ENCODE measurements around the gene BABAM2. TPM values are rescaled to one million over a fixed set of nuclear protein-coding genes. Genes with fewer than 3 reads are reported as not detected.

Gene BABAM2
- total RNA-seq, 1 donor from 2014 or later = 37.1 TPM

DNA sequence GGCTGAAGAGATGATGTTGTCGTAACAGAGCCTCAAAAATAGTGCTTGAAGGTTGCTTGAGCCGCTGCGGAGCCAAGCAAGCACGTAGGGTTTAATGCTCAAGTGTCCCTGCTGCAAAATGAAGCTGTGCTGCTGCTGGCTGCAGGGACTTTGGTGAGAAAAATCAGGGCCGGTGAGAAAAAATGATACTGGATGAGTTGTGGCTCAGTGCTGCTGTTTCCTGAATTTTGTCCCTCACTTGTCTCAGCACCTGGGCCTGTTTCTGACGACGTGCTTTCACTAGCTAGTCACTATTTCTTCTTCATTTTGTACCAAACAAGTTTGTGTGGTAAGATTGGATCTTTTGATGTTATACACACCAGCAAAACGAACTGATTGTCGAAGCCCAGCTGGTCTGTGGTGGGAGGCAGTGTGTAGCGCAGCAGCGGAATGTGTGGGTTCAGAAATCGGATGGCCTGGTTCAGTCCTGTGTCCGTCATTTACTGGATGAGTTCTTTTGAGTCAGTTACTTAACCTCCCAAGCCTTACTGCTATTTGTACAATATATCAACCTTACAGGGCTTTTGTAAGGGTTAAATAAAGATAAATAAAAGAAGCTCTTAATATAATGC, 329.3 kb downstream of the BABAM2 start:
- Mint-ChIP-seq H3K27ac (no peak overlapping the region), H3K4me1 (ENCODE audit: low read depth) (no peaks in the 10 kb centered on the region)

DNA sequence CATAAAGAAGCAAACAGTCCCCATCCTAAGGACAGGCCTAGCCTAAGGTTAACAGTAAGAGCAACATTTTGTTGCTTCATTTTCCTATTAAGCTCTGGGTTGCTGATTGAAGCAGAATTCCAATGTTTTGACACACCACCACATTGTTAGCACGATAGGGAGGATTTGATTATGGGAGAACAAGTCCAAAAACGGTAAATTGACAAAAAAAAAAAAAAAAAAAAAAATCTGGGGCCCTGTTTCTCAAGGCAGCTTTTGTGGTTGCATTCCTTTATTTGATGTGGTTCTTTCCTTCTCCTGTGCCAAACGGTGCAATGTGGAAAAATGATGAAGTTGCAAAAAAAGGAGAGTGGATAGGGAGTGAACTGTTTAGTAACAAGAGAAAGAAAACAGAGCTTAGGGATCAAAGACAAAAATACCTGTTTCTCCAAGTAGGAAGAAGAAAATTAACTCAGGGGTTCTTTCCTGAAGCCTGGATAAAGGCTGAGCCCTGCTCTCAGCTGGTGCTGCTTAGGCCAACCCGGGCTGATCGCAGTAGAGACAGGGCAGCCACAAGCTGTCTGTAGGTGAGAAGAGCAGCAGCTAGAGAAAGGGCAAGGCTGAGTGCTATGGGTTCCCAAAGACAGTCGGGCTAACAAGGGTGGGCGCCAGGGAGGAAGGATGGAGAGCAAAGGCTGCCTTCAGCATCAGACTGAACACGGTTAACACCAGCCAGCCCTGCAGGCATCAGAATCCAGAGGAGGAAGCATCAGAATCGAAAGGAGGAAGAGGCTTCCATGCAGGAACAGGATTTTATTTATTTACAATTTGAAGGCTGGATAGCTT, 334.3 kb downstream of the BABAM2 start:
- Mint-ChIP-seq H3K4me1 (ENCODE audit: low read depth) (peaks cover 4% of the 10 kb centered on the region), H3K36me3 (ENCODE audit: insufficient read depth) (no peaks in the 10 kb centered on the region), H3K27me3 (no peaks in the 10 kb centered on the region), H3K4me3 (ENCODE audit: low read depth) (no peak overlapping the region), H3K9me3 (ENCODE audit: low read depth) (no peaks in the 10 kb centered on the region), H3K27ac (no peak overlapping the region)
- no peak for DNase-seq (ENCODE audit: low spot score, unreplicated experiment)
- TF ChIP-seq, protein P1, sequence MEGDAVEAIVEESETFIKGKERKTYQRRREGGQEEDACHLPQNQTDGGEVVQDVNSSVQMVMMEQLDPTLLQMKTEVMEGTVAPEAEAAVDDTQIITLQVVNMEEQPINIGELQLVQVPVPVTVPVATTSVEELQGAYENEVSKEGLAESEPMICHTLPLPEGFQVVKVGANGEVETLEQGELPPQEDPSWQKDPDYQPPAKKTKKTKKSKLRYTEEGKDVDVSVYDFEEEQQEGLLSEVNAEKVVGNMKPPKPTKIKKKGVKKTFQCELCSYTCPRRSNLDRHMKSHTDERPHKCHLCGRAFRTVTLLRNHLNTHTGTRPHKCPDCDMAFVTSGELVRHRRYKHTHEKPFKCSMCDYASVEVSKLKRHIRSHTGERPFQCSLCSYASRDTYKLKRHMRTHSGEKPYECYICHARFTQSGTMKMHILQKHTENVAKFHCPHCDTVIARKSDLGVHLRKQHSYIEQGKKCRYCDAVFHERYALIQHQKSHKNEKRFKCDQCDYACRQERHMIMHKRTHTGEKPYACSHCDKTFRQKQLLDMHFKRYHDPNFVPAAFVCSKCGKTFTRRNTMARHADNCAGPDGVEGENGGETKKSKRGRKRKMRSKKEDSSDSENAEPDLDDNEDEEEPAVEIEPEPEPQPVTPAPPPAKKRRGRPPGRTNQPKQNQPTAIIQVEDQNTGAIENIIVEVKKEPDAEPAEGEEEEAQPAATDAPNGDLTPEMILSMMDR (IDR thresholded peaks at IDR 0.05; ENCODE audit: unreplicated experiment) = no peak

More for the DNA sequence above, 329.3 kb downstream of the BABAM2 start:
- no peak overlapping the region for H3K4me3 Mint-ChIP-seq (ENCODE audit: low read depth)
- H3K36me3 Mint-ChIP-seq (ENCODE audit: insufficient read depth) = no peaks in the 10 kb centered on the region
- no peaks in the 10 kb centered on the region for H3K9me3 Mint-ChIP-seq (ENCODE audit: low read depth)
- DNase-seq (ENCODE audit: low spot score, unreplicated experiment) = no peak
- no peaks in the 10 kb centered on the region for H3K27me3 Mint-ChIP-seq
- TF ChIP-seq, protein P1 (IDR thresholded peaks at IDR 0.05; ENCODE audit: unreplicated experiment) = no peak

DNA sequence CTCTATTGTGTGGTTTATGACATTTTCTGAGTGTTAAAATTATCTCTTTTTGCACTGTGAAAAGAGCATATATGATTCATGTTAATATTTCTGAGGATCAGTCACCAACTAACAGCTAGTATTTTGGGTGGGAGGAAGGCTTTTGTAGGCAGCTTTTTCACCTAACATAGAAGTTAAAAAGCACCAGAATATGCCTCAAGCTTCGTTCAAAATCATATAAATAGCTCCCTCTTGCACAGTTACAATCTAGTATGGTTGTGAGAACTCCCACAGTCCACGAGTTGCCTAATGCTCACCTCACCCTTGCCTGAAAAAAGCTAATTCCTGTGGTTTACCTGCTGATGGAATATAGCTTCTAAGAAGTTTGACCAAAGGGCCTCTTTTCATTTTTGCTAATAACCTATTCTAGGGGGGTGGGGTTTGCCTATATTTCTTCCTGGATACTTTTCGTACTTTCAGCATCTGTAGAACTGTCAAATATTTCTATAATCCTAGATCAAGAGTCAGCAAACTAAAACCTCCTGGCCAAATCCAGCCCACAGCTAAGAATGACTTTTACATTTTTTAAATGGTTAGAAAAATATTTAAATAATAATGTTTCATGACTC, 335.0 kb downstream of the BABAM2 start:
- Mint-ChIP-seq H3K4me1 (ENCODE audit: low read depth) (peaks cover 4% of the 10 kb centered on the region), H3K36me3 (ENCODE audit: insufficient read depth) (no peaks in the 10 kb centered on the region), H3K27me3 (no peaks in the 10 kb centered on the region), H3K9me3 (ENCODE audit: low read depth) (no peaks in the 10 kb centered on the region), H3K27ac (no peak overlapping the region), H3K4me3 (ENCODE audit: low read depth) (no peak overlapping the region)
- TF ChIP-seq, protein P1 (IDR thresholded peaks at IDR 0.05; ENCODE audit: unreplicated experiment) = no peak
- no peak for DNase-seq (ENCODE audit: low spot score, unreplicated experiment)

DNA sequence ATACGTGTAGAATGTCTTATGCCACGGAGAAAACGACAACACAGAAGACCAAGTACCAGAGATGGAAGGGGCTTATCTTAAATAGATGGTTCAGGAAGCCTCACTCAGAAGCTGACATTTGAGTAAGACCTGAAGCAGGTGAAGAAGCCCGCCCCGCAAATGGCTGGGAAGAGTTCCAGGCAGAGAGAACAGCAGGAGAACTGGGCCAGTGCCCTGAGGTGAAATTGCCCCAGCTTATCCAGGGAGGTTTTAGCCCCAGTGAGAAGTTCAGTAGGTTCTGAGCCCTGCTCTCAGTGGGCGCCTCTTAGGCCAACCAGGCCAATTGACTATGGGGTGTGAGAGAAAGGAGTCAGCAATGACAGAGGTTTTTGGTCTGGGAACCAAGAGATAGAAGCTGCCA, 336.0 kb downstream of the BABAM2 start:
- Mint-ChIP-seq H3K9me3 (ENCODE audit: low read depth) (no peaks in the 10 kb centered on the region), H3K4me1 (ENCODE audit: low read depth) (peaks cover 4% of the 10 kb centered on the region), H3K27me3 (no peaks in the 10 kb centered on the region), H3K36me3 (ENCODE audit: insufficient read depth) (no peaks in the 10 kb centered on the region), H3K4me3 (ENCODE audit: low read depth) (no peak overlapping the region), H3K27ac (no peak overlapping the region)
- no peak for DNase-seq (ENCODE audit: low spot score, unreplicated experiment)
- TF ChIP-seq, protein P1 (IDR thresholded peaks at IDR 0.05; ENCODE audit: unreplicated experiment) = no peak

DNA sequence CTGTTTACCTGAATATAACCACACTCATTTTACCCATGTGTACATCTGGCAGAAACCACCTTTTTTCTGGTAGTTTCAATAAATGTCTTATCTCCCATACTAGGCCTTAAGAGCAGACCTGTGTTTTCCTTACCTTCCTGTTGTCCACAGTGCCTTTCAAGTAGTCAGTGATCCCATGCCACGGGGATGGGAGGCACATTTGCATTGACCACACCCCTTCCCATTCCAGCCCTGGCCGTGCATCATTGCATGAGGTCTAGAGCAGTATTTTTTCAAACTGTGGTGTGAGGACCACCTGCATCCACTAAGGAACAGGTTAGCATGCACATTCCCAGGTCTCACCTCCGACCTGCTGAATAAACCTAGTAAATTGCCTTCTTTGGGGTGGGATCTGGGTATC, 337.0 kb downstream of the BABAM2 start:
- Mint-ChIP-seq H3K4me3 (ENCODE audit: low read depth) (no peak overlapping the region), H3K27ac (no peak overlapping the region), H3K27me3 (no peaks in the 10 kb centered on the region), H3K9me3 (ENCODE audit: low read depth) (no peaks in the 10 kb centered on the region), H3K36me3 (ENCODE audit: insufficient read depth) (no peaks in the 10 kb centered on the region), H3K4me1 (ENCODE audit: low read depth) (peaks cover 9% of the 10 kb centered on the region)
- TF ChIP-seq, protein P1 (IDR thresholded peaks at IDR 0.05; ENCODE audit: unreplicated experiment) = no peak
- no peak for DNase-seq (ENCODE audit: low spot score, unreplicated experiment)

Measured in progenitor cell of endocrine pancreas (in vitro differentiated cells).